ENCODE data around the gene GNPTG. TPM values are rescaled to one million over a fixed set of nuclear protein-coding genes. Genes with fewer than 3 reads are reported as not detected.

The GNPTG gene
- total and polyA plus RNA-seq, 2 donors (not counting 3 experiments of a cell fraction or from before 2014, with no cell fraction given): 51.6 to 109 TPM

- Histone ChIP-seq H3K4me2 (ENCODE audit: insufficient read depth, low read length) (peak overlapping the region; percentile 12), H3K4me1 (ENCODE audit: control insufficient read depth, extremely low read depth, insufficient read depth, low read length) (peaks cover 12% of the 10 kb centered on the region), H3K27me3 (ENCODE audit: control insufficient read depth in 2 of 2, insufficient read depth in 2 of 2, low read length in 2 of 2) (peaks cover 35 to 48% of the 10 kb centered on the region in 2 experiments), H3K79me2 (ENCODE audit: control insufficient read depth, insufficient read depth, low read length) (no peaks in the 10 kb centered on the region), H3K9me1 (replicated peaks; ENCODE audit: control insufficient read depth, extremely low read depth, insufficient read depth, low read length) (no peaks in the 10 kb centered on the region), H3K4me3 (replicated peaks in 1 of 3; ENCODE audit: insufficient read depth in 1 of 3, low read depth in 1 of 3, low read length in 3 of 3) (no peak overlapping the region), H3K9ac (replicated peaks; ENCODE audit: extremely low read depth, insufficient read depth, low read length) (no peak overlapping the region), H3K36me3 (ENCODE audit: control insufficient read depth in 2 of 2, extremely low read depth in 1 of 2, insufficient read depth in 2 of 2, low read length in 2 of 2) (no peaks in the 10 kb centered on the region), H3K9me3 (replicated peaks; ENCODE audit: control insufficient read depth, insufficient read depth, low read length) (no peaks in the 10 kb centered on the region), H4K20me1 (replicated peaks; ENCODE audit: control insufficient read depth, extremely low read depth, insufficient read depth, low read length) (no peaks in the 10 kb centered on the region), H2AFZ (ENCODE audit: low read depth, low read length) (no peak overlapping the region), H3K27ac (ENCODE audit: insufficient read depth, low read depth, low read length) (no peak overlapping the region)
- intact Hi-C loops (cut with micrococcal nuclease): no loop called here
- CTCF ChIA-PET: interaction anchor here (0.8 to 1.4 kb wide), 3 partner anchors 21 to 32 kb away, joined by 4 to 5 read pairs (median 4); no protein-coding TSS in a partner anchor
- BruUV-seq (replicated peaks): no TSS peak
- dilution Hi-C loops (cut with MboI; ENCODE audit: extremely low pct_ligation_motif_present, low sequenced_read_pairs): no loop called here
- POLR2A ChIA-PET: no interaction called here
- DNase-seq (ENCODE audit: low read depth, low spot score) (peak; percentile 30), FAIRE-seq (no peak)
- TF ChIP-seq POLR2AphosphoS5 (IDR thresholded peaks at IDR 0.05; ENCODE audit: insufficient read depth, low read depth, low read length): no peak
- TF ChIP-seq EZH2 (IDR thresholded peaks at IDR 0.05; ENCODE audit: borderline replicate concordance, low read depth, low read length, severe bottlenecking): no peak
- no peak for TF ChIP-seq MYC (IDR thresholded peaks at IDR 0.05; ENCODE audit: low read depth, low read length)
- TF ChIP-seq FOS (IDR thresholded peaks at IDR 0.05; ENCODE audit: borderline replicate concordance, insufficient read depth, low read length): no peak
- TF ChIP-seq JUN (IDR thresholded peaks at IDR 0.05; ENCODE audit: borderline replicate concordance, insufficient read depth, insufficient read length, low read depth): no peak
- no peak for TF ChIP-seq CTCF (IDR thresholded peaks at IDR 0.05; ENCODE audit: extremely low read depth in 1 of 2, insufficient read depth in 1 of 2, low read depth in 1 of 2, low read length in 2 of 2)
- no peak for TF ChIP-seq MAX (IDR thresholded peaks at IDR 0.05; ENCODE audit: insufficient read depth, insufficient read length)
- no peak for TF ChIP-seq GATA2 (IDR thresholded peaks at IDR 0.05; ENCODE audit: insufficient read depth, insufficient read length, low read depth, low read length)
- no peak for TF ChIP-seq POLR2A (IDR thresholded peaks at IDR 0.05; ENCODE audit: low read depth, low read length)
Observed at GRCh38 chr16:1331712-1332617, 19.8 kb upstream of the GNPTG start.
